ENCODE results near the gene TGM4.

GRCh38 chr3:44880284-44880683, 5.9 kb downstream of the TGM4 start:
- TF ChIP-seq CTCF (conservative IDR thresholded peaks at IDR 0.05 in 1 of 2, IDR thresholded peaks at IDR 0.05 in 1 of 2; ENCODE audit: extremely low read depth in 1 of 2, insufficient read depth in 1 of 2, low read depth in 1 of 2, low read length in 2 of 2) (no peak), EZH2 (IDR thresholded peaks at IDR 0.05; ENCODE audit: borderline replicate concordance, low read length) (no peak)
